ENCODE results near the gene NTNG2. TPM values are rescaled to one million over a fixed set of nuclear protein-coding genes. Genes with fewer than 3 reads are reported as not detected.
A peak's percentile ranks its signal among the peaks of the same experiment; 100 is the strongest.

NTNG2 gene
- total RNA-seq, 1 donor from 2014 or later, result 0.20 TPM

DNA sequence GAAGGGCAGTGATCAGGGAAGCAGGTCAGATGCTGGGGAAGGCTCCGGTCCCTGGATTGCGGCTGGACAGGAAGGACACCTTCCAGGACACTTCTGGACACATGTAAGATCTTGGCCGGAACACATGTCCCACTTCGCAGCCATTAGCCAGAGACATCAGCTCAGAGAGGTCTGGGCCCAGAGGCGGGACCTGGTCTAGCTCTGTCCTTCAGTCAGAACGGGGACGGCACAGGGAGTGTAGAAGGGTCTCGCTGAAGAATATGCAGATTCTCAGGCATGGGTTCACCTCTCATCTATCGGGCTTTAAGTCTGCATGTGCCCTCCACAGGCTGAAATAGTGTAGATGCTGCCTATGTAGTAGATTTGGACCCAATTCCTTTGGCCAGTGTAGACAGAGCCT, 73.3 kb downstream of the NTNG2 start:
- DNase-seq (ENCODE audit: low read depth, low spot score), result no peak

DNA sequence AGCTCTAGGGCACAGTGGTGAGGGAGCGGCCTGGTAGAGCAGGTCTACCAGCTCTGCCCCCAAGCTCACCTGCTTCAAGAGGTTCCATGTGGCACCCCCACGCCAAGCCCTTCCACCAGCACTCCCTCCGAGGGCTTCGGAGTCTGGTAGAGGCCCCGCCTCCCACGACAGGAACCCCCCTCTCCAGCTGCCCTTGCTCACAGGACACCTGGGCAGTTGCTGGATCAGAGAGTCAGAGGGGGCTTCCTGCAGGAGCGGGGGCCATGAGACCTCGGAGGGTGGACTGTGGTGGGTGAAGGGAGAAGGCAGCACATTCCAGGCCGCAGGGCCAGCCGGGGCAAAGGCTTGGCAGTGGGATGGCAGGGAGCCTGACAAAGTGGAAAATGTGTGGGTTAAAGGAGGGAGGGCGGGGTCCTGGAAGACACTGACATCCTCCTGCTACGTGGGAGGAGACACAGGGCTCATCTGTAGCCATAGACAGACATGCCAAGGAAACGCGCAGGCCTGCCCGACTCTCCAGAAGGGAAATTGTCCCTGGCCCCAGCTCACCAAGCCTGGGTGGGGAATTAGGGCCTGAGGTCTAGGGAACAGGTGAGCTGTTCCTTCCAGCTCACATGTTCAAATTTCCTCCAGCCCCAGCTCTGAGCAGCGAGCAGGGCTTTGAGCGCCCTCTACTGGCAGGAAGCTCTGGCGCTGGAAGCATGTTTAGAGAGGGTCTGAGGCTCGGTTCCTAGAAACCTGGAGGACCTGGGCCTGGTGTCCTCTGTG, 74.2 kb downstream of the NTNG2 start:
- no peak for DNase-seq (ENCODE audit: low read depth, low spot score)

DNA sequence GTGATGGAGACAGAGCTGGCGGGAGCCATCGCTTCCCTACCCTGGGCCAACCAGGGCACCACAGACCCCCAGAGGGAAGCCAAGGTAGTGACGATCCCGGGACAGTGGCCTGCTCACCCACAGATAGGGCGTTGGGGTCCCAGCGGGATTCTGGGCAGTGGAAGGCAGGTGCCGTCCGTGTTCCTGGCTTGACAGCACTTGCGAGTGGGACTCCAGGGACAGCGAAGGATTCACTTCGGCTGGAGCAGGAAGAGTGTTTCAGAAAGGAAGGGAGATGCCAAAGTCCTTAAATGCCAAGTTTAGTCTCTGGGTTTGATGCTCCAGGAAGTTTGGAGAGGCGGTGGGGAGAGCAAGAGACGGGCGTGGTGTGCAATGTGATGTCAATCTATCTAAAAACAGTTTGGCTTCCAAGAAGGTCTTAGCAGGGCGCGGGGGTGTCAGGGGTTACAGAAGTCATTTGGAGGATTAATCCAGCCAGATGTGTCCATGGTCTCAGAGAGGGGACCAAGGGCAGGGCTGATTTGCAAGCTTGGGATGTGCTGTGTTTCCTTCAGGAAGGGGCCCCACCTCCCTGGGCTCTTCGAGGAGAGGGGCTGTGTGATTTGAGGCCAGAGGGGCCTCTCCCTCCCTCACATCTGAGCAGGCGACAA, 74.9 kb downstream of the NTNG2 start:
- DNase-seq (ENCODE audit: low read depth, low spot score), result no peak

DNA sequence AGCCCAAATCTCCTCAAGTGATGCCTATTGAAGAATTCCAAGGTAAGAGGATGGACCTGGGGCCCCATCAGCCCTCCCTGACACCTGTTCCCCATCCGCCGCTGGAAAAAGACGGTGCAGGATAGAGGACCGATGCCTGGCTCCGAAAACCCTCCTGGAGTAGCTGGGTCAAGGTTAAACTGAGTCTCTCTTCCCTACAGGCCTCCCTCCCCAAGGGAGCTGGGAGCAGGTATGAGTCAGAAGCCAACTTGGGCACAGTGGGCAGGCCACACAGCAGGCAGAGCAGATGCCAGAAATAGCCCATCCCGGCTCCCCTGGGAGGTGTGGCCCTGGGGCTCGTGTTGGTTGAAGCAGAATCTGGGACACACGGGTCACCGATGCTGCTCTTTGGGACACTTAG, 75.6 kb downstream of the NTNG2 start:
- no peak for DNase-seq (ENCODE audit: low read depth, low spot score)

DNA sequence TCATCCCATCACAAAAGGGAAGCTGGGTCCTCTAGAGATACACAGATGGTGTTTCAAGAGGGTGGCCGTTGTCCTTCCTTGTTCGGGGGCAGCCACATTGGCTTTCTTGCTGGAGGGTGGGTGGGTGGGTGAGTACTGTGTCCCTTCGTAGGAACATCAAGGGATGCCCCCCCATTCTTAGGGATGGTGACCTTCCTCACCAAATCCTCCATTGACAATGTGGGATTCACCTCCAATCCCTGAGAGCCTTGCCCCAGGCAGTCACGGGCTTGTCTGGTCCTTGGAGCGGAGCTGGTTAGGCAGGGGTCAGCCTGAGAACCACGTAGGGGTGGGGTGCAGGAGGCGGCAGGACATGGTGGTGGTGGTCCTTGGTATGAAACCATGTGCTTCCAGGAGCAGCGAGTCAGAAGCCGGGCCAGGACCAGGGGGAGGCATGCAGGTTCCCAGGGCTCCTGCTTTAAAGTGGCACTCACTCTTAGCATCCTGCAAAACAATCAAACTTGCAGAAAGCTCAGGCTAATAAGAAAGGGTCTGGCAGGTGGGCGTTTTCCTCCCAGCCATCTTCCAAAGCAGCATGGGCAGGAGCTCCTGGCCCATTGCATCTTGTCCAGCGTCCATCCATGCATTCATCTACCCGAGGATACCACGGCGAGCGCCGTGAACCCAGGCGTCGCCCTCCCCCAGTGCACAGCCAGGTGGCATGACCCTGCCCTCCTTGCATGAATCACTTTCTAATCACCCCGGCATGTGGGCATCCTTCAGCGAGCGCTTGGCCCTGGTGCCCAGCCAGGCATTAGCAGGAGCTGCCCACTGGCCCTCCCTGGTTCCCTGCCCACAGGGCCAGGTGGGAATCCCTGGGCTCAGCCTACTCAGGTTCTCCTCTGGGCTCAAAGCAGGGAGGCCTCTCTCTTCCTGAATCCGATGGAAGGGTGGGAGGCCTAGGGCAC, 76.4 kb downstream of the NTNG2 start:
- DNase-seq (ENCODE audit: low read depth, low spot score), result no peak

DNA sequence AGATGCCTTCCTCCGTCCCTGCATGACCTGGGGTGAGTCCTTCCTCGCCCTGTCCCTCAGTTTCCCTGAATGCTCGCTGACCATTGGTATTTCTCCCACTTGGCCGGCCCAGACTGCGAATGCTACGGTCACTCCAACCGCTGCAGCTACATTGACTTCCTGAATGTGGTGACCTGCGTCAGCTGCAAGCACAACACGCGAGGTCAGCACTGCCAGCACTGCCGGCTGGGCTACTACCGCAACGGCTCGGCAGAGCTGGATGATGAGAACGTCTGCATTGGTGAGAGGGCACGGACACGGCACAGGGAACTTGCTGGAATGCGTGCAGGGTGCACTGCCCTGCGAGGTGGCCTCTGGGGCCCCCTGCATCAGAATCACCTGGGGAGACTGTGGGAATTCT, 77.1 kb downstream of the NTNG2 start:
- no peak for DNase-seq (ENCODE audit: low read depth, low spot score)

DNA sequence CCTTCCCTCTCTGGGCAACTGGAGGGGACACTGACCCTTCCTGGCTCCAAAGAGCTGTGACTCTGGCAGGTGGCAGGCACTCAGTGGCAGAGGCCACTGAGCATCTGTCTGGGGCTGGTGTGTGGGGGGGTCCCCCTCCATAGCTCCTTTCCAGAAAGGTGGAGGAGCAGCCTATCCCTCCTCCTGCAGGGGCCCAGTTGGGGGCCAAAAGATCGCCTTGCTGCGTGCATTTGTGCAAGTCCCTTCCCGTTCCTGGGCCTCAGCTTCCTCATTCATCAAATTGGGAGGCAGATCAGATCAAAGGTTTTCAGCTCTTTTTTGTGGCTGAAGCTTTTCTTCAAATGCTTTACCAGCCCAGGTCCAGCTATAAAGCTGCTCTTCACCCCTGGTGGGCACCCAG, 77.7 kb downstream of the NTNG2 start:
- DNase-seq (ENCODE audit: low read depth, low spot score), result no peak

DNA sequence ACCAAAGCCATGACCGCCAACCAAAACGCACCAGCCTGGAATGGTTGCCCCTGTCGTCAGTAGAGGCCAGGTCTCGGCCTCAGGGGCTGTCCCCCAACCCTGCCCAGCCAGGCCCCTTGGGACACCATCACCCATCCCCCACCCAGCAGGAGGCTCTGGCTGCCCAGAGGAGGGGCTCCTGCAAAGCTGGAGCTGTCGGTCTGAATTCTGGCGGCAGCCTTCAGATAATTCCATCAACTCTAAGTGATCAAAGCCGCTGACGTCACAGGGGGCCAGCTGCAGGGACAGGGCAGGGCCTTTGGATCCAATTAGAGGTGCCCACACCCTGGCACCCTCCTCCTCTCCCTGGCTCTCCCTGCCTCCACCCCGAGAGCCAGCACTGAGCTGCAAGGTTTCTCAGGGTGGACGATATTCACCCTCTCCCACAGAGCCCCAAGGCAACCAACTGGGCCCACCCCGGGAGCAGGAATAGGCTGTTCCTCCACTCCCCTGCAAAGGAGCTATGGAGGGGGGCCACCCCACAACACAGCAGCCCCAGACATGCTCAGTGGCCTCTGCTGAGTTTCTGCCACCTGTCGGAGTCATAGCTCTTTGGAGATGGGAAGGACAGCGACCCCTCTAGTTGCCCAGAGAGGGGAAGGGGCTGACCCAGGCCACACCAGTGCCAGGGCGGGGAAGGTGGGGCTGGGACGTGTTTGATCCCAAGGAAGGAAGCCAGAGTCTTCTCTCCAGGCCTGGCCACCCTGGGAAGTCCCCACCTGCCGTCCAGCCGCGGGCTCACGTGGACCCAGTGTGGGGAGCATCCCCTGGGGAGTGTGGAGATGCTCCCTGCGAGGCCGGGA, 78.4 kb downstream of the NTNG2 start:
- DNase-seq (ENCODE audit: low read depth, low spot score), result no peak

DNA sequence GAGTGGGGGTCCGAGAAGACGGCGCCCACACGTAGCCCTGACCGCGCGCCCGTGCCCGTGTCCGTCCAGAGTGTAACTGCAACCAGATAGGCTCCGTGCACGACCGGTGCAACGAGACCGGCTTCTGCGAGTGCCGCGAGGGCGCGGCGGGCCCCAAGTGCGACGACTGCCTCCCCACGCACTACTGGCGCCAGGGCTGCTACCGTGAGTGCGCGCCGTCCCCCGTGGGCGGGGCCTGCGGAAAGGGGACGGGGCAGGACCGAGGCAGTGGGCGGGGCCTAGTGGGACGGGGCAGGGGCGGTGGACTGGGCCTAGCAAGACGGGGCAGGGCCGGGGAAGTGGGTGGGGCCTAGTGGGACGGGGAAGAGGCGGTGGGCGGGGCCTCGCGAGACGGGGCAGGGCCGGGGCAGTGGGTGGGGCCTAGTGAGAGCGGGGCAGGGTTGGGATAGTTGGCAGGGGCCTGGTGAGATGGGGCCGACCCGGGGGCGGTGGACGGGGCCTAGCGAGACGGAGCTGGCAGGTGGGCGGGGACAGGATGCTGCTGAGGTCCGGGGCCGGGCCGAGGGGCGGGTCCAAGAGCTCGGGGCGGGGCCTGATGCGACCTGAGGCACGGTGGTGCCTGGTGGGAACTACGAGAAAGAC, 79.1 kb downstream of the NTNG2 start:
- DNase-seq (ENCODE audit: low read depth, low spot score), result peak; percentile 52

DNA sequence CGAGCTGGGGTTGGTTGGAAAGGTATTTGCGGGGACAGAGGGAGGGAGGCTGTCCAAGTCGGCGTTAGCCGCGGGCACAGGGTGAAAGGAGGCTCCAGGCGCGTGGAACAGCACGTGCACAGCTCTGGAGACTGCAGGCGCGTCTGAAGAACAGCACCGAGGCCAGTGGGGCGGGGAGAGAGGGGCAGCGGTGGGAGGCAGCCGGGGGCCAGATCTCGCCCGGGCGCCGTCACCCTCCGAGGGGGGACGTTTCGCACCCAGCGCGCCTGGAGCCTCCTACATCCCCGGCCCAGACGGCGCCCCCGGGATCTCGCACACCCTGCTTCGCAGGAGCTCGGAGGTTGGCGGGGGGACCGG, 79.6 kb downstream of the NTNG2 start:
- no peak for DNase-seq (ENCODE audit: low read depth, low spot score)

DNA sequence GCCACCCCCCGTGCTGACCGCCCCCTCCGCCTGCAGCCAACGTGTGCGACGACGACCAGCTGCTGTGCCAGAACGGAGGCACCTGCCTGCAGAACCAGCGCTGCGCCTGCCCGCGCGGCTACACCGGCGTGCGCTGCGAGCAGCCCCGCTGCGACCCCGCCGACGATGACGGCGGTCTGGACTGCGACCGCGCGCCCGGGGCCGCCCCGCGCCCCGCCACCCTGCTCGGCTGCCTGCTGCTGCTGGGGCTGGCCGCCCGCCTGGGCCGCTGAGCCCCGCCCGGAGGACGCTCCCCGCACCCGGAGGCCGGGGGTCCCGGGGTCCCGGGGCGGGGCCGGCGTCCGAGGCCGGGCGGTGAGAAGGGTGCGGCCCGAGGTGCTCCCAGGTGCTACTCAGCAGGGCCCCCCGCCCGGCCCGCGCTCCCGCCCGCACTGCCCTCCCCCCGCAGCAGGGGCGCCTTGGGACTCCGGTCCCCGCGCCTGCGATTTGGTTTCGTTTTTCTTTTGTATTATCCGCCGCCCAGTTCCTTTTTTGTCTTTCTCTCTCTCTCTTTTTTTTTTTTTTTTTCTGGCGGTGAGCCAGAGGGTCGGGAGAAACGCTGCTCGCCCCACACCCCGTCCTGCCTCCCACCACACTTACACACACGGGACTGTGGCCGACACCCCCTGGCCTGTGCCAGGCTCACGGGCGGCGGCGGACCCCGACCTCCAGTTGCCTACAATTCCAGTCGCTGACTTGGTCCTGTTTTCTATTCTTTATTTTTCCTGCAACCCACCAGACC, 80.2 kb downstream of the NTNG2 start:
- no peak for DNase-seq (ENCODE audit: low read depth, low spot score)

DNA sequence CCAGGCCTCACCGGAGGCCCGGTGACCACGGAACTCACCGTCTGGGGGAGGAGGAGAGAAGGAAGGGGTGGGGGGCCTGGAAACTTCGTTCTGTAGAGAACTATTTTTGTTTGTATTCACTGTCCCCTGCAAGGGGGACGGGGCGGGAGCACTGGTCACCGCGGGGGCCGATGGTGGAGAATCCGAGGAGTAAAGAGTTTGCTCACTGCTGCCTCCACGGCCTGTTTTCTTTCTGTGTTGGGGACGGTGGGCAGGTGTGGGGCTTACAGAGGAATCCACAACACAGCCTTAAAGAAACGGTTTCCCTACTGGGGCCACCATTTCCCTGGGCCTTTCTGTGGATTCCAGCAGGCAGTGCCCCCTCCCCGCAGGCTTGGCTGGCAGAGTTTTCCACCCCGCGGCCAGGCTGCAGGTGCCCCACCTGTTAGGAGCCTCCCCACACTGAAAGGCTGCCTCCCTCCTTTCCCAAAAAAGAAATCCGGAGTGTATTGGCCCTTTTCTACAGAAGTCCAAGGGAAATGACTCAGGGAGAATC, 80.8 kb downstream of the NTNG2 start:
- no peak for DNase-seq (ENCODE audit: low read depth, low spot score)

DNA sequence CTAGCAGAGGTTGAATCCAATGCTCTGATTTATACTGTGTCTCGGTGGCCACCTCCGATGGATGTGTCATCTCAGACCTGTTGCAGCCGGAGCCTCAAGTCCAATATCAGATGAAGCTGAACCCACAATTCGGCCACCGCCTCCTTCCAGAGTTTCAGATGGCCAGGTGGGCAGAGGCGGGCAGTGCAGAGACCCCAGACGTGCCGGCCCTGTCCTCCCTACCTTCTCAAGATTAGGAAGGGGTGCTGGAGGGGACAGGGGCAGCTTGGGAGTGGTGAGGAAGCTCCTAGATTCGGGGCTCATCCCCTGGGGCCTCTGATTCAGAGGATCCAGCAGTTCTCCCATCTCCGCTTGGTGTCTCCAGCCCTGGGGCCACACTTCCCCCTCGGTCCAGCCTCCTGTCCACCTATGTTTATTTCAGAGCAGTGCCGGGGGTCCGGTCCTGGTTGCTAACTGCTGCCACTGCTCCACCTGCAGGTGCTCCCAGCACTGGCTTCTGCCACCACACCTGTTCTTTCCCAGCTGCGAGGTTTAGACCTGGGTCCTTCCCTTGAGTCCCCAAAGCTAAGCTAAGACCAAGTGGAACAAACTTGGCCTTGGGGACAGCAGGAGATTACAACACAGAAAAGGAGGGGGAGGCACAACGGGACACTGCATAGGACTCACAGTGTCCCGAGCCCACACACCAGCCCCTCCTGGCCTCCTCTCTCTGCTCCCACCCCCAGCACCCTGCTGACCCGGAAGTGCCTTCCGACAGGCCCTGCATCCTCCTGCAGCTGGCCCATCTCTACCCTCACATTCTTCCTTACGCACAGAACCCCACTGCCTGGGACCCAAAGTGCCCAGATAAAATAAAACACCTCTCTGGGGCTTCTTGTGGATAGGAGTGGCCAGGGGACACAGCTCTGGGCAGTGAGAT, 81.6 kb downstream of the NTNG2 start:
- DNase-seq (ENCODE audit: low read depth, low spot score), result no peak

DNA sequence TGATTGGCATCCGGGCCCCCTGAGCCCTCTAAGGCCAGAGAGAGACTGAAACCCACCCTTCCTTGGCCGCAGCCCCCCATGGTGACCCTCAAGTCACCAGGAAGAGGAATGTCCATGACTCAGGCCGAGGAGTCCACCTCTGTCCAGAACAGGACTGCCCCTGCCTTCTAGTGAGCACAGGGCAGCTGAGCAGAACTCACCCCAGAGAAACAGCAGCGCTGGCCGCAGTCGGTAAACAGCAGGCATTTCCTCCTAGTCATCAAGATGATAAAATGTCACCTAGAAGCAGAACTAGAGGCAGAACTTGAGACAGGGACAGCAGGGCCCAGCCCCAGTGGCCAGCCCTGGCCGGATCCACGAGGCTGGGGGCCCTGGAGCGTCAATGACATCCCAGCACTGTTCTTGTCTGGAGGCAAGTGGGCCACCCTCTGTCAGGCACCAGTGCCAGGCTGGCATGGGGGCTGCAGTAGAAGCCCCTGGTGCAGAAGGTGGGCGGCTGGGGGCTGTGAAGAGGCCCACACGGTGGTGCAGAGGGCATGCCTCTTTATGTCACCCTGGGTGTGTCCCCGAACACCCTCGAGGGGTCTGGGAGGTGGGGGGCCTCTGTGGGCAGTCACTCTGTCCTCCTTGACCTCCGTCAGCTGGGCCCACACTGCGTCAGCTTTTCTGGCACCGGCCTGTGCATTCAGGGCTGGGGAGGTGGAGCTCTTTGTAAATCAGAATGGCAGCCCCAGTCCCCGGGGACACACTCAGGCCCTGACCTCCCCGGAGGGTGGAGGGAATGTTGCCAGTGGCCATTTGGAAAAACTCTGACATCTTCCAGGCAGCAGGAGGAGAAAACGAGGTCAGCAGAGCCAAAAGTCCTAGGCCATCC, 83.0 kb downstream of the NTNG2 start:
- no peak for DNase-seq (ENCODE audit: low read depth, low spot score)

DNA sequence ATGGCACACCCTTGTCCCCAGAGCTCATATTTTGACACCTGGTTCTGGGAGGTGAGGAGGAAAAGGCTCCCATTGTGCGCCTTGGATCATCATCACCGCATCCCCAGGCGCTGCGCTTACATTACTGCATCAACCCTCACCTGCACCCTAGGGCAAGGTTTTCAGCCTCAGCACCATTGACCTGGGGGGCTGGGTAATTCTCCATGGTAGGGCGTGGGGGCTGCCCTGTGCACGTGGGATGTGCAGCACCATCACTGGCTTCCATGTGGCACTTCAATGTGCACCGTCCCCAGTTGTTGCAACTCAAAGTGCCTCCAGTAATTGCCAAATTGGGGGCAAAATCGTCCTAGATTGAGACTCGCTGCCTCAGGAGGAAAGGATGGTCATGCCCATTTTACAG, 83.6 kb downstream of the NTNG2 start:
- no peak for DNase-seq (ENCODE audit: low read depth, low spot score)

DNA sequence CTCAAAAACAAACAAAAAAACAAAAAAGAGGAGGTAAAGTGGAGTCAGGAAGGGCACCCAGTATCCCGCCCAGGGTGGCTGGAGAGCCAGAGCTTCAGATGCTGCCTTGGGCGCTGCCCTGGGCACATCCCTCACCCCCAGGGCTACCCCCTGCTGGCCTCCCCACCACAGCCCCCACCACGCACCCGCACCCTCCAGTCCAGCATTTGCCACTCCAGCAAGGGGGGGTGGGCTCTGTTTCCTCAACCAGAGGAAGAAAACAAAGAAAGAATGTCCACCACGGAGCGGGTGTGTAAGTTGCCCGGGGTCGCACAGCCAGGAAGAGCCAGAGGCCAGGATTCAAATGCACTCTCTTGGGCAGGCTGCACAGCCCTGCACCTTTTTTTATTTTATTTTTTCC, 86.1 kb downstream of the NTNG2 start:
- DNase-seq (ENCODE audit: low read depth, low spot score), result no peak

DNA sequence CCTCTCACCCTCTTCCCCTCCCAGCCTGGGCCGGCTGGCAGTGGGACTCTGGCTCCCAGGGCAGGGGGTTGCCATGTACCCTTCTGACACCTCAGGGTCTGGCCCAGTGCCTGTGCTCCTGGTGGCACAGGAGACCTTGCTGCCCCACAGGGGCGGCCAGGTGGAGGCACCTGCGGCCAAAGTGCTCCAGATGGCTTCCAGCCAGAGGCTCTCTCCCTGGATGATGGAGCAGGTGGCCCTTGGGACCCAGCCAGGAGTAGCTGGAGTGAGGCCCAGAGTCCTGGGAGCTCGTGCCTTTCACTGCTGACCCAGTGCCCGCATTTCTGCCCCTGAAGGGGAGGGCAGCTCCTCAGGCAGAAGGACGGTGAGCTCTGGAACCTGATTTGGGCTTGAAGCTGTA, 87.3 kb downstream of the NTNG2 start:
- DNase-seq (ENCODE audit: low read depth, low spot score), result no peak

DNA sequence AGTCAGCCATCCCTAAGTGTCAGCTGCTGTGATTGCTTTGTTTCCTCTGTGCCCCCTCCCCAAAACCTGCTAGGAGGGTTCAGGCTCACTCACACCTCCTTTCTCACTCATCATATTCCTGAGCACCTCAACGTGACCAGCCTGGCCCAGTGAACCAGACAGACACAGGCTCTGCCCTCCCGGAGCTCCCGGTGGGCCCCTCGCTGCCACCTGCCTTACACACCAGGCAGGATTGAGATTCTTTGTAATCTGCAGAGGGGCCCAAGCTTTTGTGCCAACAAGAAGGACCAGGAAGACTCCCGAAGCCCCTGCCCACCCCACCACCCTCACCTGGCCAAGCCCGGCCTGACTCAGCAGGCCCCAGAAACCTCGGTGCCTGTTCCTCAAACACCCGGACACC, 87.8 kb downstream of the NTNG2 start:
- DNase-seq (ENCODE audit: low read depth, low spot score), result no peak

Measured in pulmonary artery endothelial cell (primary cell).